CD8-positive, alpha-beta memory T cell (primary cell): Measurements from ENCODE around the gene CCDC83. TPM values are rescaled to one million over a fixed set of nuclear protein-coding genes. Genes with fewer than 3 reads are reported as not detected.

ENCODE experiments used
- CTCF ChIA-PET: fragments of 350-600 bp; sonication (Branson Sonifier 250); formaldehyde crosslinking; loops from one replicate; lab custom pipeline; 2021; ENCODE audit warnings: antibody characterized with exemption; lab: Charles Lee
- POLR2A ChIA-PET: fragments of 350-600 bp; sonication (Branson Sonifier 250); formaldehyde crosslinking; loops from one replicate; lab custom pipeline; 2021; ENCODE audit warnings: antibody characterized with exemption; lab: Charles Lee
- DNase-seq, 5 donors: peaks; one replicate each; pipeline versions ENCODE4 v3.0.0 to v3.0.0-alpha.2; 2020 to 2022; ENCODE audit warnings: mixed read lengths in 1 of 5
- H3K27ac ChIP-seq: one replicate; pipeline ENCODE4 v1.7.0; 2013; ENCODE audit warnings: low read depth, mild to moderate bottlenecking, low read length, moderate library complexity
- H3K27me3 ChIP-seq: 2 replicates; pipeline ENCODE4 v1.7.0; 2013; ENCODE audit warnings: low read length, mild to moderate bottlenecking; ENCODE audit not compliant: insufficient read depth, poor library complexity, severe bottlenecking
- H3K36me3 ChIP-seq: 2 replicates; pipeline ENCODE4 v1.7.0; 2013; ENCODE audit warnings: mild to moderate bottlenecking, low read length, moderate library complexity; ENCODE audit not compliant: insufficient read depth
- H3K4me1 ChIP-seq: 2 replicates; pipeline ENCODE4 v1.7.0; 2013; ENCODE audit warnings: mild to moderate bottlenecking, low read length, moderate library complexity; ENCODE audit not compliant: insufficient read depth
- H3K4me3 ChIP-seq: 2 replicates; pipeline ENCODE4 v1.7.0; 2013; ENCODE audit warnings: mild to moderate bottlenecking, low read length
- H3K9me3 ChIP-seq: 2 replicates; pipeline ENCODE4 v1.7.0; 2013; ENCODE audit warnings: mild to moderate bottlenecking, low read length
- H3K27ac Mint-ChIP-seq, 8 donors: one replicate each; pipeline ENCODE4 v1.8.0; 2020 to 2021; ENCODE audit warnings: mixed read lengths in 8 of 8, mild to moderate bottlenecking in 6 of 8, inconsistent platforms in 3 of 8, moderate library complexity in 3 of 8
- H3K27me3 Mint-ChIP-seq, 2 donors: one replicate each; pipeline ENCODE4 v1.8.0; 2020 to 2021; ENCODE audit warnings: mixed read lengths in 2 of 2, mild to moderate bottlenecking in 1 of 2, moderate library complexity in 1 of 2
- H3K36me3 Mint-ChIP-seq, 3 donors: one replicate each; pipeline ENCODE4 v1.8.0; 2020 to 2021; ENCODE audit warnings: mixed read lengths in 3 of 3, inconsistent platforms in 1 of 3, mild to moderate bottlenecking in 1 of 3
- H3K4me1 Mint-ChIP-seq, 3 donors: one replicate each; pipeline ENCODE4 v1.8.0; 2020 to 2021; ENCODE audit warnings: mixed read lengths in 3 of 3, inconsistent platforms in 1 of 3, mild to moderate bottlenecking in 1 of 3
- H3K4me3 Mint-ChIP-seq, 7 donors: one replicate each; pipeline ENCODE4 v1.8.0; 2020 to 2021; ENCODE audit warnings: mixed read lengths in 7 of 7, mild to moderate bottlenecking in 6 of 7, moderate library complexity in 4 of 7, inconsistent platforms in 2 of 7
- H3K9me3 Mint-ChIP-seq, 5 donors: one replicate each; pipeline ENCODE4 v1.8.0; 2020 to 2022; ENCODE audit warnings: mixed read lengths in 5 of 5, mild to moderate bottlenecking in 3 of 5, moderate library complexity in 2 of 5, inconsistent platforms in 1 of 5
- polyA plus RNA-seq: library from polyadenylated mRNA; unstranded; fragments of 300-500 nt; fragmentation: Illumina TruSeq; gene quantifications from one replicate; pipeline ENCODE4 v1.2.3, GENCODE V29; 2021
- total RNA-seq, 2 experiments: library from RNA; stranded (reverse); gene quantifications; one replicate each; pipeline ENCODE4 v1.2.3, GENCODE V29; 2021

CCDC83 gene
- total and polyA plus RNA-seq, 3 experiments from 2014 or later: not detected

- no peaks in the 10 kb centered on the region for H3K9me3 Mint-ChIP-seq
- H3K4me3 ChIP-seq: peak within 1 kb of the TSS; percentile 77
- ChIA-PET POLR2A (interaction anchor here (0.7 to 1.1 kb wide), 5 partner anchors 13 to 163 kb away, joined by 3 to 5 read pairs (median 3); partner anchors contain the start of gene TMEM126A), CTCF (interaction anchor here (0.7 to 2.5 kb wide), 10 partner anchors 11 to 118 kb away, joined by 3 to 11 read pairs (median 5); partner anchors contain the start of gene CCDC83)
- peaks cover 0 to 7% (median 2%) of the 10 kb centered on the region in 3 donors for H3K36me3 Mint-ChIP-seq
- H3K4me1 Mint-ChIP-seq: peaks cover 47 to 64% (median 62%) of the 10 kb centered on the region in 3 donors
- H3K27me3 Mint-ChIP-seq: peaks cover 0 to 1% of the 10 kb centered on the region in 2 donors
- peak; percentile 73 to 83 (median 78) for DNase-seq
- peak within 1 kb of the TSS; percentile 86 to 98 (median 96) for H3K27ac Mint-ChIP-seq
- no peaks in the 10 kb centered on the region for H3K36me3 ChIP-seq
- H3K4me3 Mint-ChIP-seq: peak within 1 kb of the TSS; percentile 93 to 97 (median 94)
- no peaks in the 10 kb centered on the region for H3K9me3 ChIP-seq
- H3K27me3 ChIP-seq: no peaks in the 10 kb centered on the region
- peaks cover 26% of the 10 kb centered on the region for H3K4me1 ChIP-seq
- H3K27ac ChIP-seq: peak within 1 kb of the TSS; percentile 51
These were observed 44.1 kb upstream of the CCDC83 start, which contains the start of gene SYTL2 for GRCh38 chr11:85810871-85811611. TSS of gene SYTL2 (minus strand) at chr11:85811141. CDS start at chr11:85757725, 53,416 bp downstream.

DNA sequence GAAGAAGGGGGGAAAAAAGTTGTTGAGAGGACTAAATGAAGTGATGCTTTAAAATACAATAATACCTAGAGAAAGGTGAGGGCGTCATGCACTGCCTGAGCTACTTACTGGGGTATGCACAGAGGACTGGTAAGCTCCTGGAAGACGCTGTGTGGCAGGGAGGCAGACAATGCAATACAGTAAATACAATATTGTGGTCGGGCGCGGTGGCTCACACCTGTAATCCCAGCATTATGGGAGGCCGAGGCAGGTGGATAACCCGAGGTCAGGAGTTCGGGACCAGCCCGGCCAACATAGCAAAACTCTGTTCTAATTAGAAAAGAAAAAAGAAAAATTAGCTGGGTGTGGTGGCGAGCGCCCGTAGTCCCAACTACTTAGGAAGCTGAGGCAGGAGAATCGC lies 43.6 kb upstream of the CCDC83 start:
- no peak overlapping the region for H3K27ac ChIP-seq
- Mint-ChIP-seq H3K36me3 (peaks cover 0 to 7% (median 0%) of the 10 kb centered on the region in 3 donors), H3K27me3 (no peaks in the 10 kb centered on the region), H3K4me1 (peaks cover 41 to 58% (median 56%) of the 10 kb centered on the region in 3 donors), H3K27ac (peak overlapping the region; percentile 75 to 97 (median 94)), H3K4me3 (peak overlapping the region; percentile 92 to 97 (median 94)), H3K9me3 (no peaks in the 10 kb centered on the region)
- H3K27me3 ChIP-seq: no peaks in the 10 kb centered on the region
- ChIA-PET POLR2A (interaction anchor here (0.9 to 1.0 kb wide), 2 partner anchors 13 to 14 kb away, joined by 3 read pairs; no protein-coding TSS in a partner anchor), CTCF (interaction anchor here (1.0 to 1.1 kb wide), 2 partner anchors 12 to 117 kb away, joined by 3 read pairs; no protein-coding TSS in a partner anchor)
- H3K4me1 ChIP-seq: peaks cover 26% of the 10 kb centered on the region
- H3K36me3 ChIP-seq: no peaks in the 10 kb centered on the region
- no peak for DNase-seq
- peak overlapping the region; percentile 65 for H3K4me3 ChIP-seq
- no peaks in the 10 kb centered on the region for H3K9me3 ChIP-seq

GRCh38 chr11:85813721-85814120 lies 41.5 kb upstream of the CCDC83 start:
- H3K9me3 ChIP-seq: no peaks in the 10 kb centered on the region
- H3K4me3 ChIP-seq: no peak overlapping the region
- no peaks in the 10 kb centered on the region for H3K27me3 ChIP-seq
- no peaks in the 10 kb centered on the region for H3K36me3 ChIP-seq
- peaks cover 23% of the 10 kb centered on the region for H3K4me1 ChIP-seq
- peaks cover 0 to 7% (median 0%) of the 10 kb centered on the region in 3 donors for H3K36me3 Mint-ChIP-seq
- no peak overlapping the region for H3K27ac ChIP-seq
- POLR2A ChIA-PET: interaction anchor here (0.6 to 1.7 kb wide), 2 partner anchors 11 to 165 kb away, joined by 4 to 7 read pairs; no protein-coding TSS in a partner anchor
- H3K27me3 Mint-ChIP-seq: no peaks in the 10 kb centered on the region
- peak overlapping the region in 2 of 8 donors; percentile 34 to 84 for H3K27ac Mint-ChIP-seq
- peak overlapping the region in 3 of 7 donors; percentile 41 to 62 (median 42) for H3K4me3 Mint-ChIP-seq
- CTCF ChIA-PET: interaction anchor here (1.4 to 2.5 kb wide), 3 partner anchors 10 to 41 kb away, joined by 3 to 9 read pairs (median 6); partner anchors contain the start of gene CCDC83
- H3K4me1 Mint-ChIP-seq: peaks cover 30 to 43% (median 40%) of the 10 kb centered on the region in 3 donors
- DNase-seq: no peak
- no peaks in the 10 kb centered on the region for H3K9me3 Mint-ChIP-seq

DNA sequence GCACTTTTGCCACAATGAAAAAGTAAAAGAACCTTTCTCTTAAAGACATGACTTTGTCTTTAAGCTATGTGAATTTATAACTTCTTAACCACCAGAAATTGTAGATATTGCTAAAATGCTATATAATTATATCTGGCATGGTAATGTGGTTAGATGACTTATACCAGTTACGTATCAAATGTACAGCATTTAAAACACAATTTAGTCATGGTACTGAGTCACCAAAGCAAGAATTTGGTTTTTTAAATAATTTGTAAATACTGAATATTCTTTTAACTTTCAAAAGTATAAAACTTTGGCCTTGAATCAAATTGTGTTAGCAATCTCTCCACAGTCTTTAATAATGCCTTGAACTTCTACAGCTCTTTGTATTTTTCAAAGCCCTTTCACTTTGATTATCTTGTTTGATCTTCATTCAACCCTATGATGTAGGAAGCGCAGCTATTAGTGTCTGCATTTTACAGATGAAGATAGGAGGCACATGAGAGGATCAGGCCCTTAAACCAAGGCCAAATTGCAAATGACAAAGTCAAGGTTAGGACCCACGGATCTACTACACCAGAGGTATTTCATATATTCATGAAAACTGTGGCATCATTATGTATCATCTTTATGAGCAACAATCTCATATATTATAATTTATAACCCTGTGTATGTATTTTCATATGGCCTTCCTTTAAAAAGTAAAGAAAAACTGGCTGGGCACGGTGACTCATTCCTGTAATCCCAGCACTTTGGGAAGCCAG lies 39.8 kb upstream of the CCDC83 start:
- POLR2A ChIA-PET: interaction anchor here (1.1 to 1.7 kb wide), 2 partner anchors 10 to 66 kb away, joined by 3 to 4 read pairs; no protein-coding TSS in a partner anchor
- H3K9me3 ChIP-seq: no peaks in the 10 kb centered on the region
- CTCF ChIA-PET: interaction anchor here (1.2 to 2.5 kb wide), 4 partner anchors 8 to 476 kb away, joined by 3 to 9 read pairs (median 4); partner anchors contain the start of gene CCDC83

GRCh38 chr11:85819441-85819840 lies 35.7 kb upstream of the CCDC83 start:
- Mint-ChIP-seq H3K4me1 (peaks cover 32 to 39% (median 37%) of the 10 kb centered on the region in 3 donors), H3K4me3 (no peak overlapping the region), H3K27me3 (no peaks in the 10 kb centered on the region), H3K27ac (peak overlapping the region in 1 of 8 donors; percentile 15), H3K9me3 (no peaks in the 10 kb centered on the region), H3K36me3 (no peaks in the 10 kb centered on the region)
- CTCF ChIA-PET: interaction anchor here (1.1 to 1.2 kb wide), 2 partner anchors 36 to 154 kb away, joined by 3 to 5 read pairs; partner anchors contain the start of genes CCDC83 and CREBZF
- Histone ChIP-seq H3K36me3 (no peaks in the 10 kb centered on the region), H3K27me3 (no peaks in the 10 kb centered on the region), H3K4me1 (peaks cover 26% of the 10 kb centered on the region), H3K4me3 (no peak overlapping the region), H3K9me3 (no peaks in the 10 kb centered on the region), H3K27ac (no peak overlapping the region)
- no peak for DNase-seq
- POLR2A ChIA-PET: no interaction called here

More for the DNA sequence above, 39.8 kb upstream of the CCDC83 start:
- H3K36me3 Mint-ChIP-seq: peaks cover 0 to 3% (median 0%) of the 10 kb centered on the region in 3 donors
- peak overlapping the region in 1 of 8 donors; percentile 10 for H3K27ac Mint-ChIP-seq
- H3K9me3 Mint-ChIP-seq: no peaks in the 10 kb centered on the region
- peaks cover 14 to 27% (median 24%) of the 10 kb centered on the region in 3 donors for H3K4me1 Mint-ChIP-seq
- Histone ChIP-seq H3K27me3 (no peaks in the 10 kb centered on the region), H3K4me1 (peaks cover 7% of the 10 kb centered on the region), H3K27ac (no peak overlapping the region), H3K36me3 (no peaks in the 10 kb centered on the region), H3K4me3 (no peak overlapping the region)
- no peaks in the 10 kb centered on the region for H3K27me3 Mint-ChIP-seq
- H3K4me3 Mint-ChIP-seq: peak overlapping the region in 1 of 7 donors; percentile 3
- no peak for DNase-seq

- Mint-ChIP-seq H3K4me1 (peaks cover 51 to 56% (median 55%) of the 10 kb centered on the region in 3 donors), H3K9me3 (no peaks in the 10 kb centered on the region), H3K4me3 (no peak overlapping the region), H3K27me3 (no peaks in the 10 kb centered on the region), H3K36me3 (no peaks in the 10 kb centered on the region), H3K27ac (peak overlapping the region in 6 of 8 donors; percentile 19 to 98 (median 87))
- Histone ChIP-seq H3K36me3 (no peaks in the 10 kb centered on the region), H3K4me1 (peaks cover 44% of the 10 kb centered on the region), H3K9me3 (no peaks in the 10 kb centered on the region), H3K27me3 (no peaks in the 10 kb centered on the region), H3K4me3 (no peak overlapping the region), H3K27ac (no peak overlapping the region)
- ChIA-PET CTCF (interaction anchor here (1.5 to 1.9 kb wide), 2 partner anchors 12 to 33 kb away, joined by 6 to 7 read pairs; partner anchors contain the start of genes CCDC83 and SYTL2), POLR2A (no interaction called here)
- no peak for DNase-seq
These were observed 33.5 kb upstream of the CCDC83 start for GRCh38 chr11:85821636-85822035.

DNA sequence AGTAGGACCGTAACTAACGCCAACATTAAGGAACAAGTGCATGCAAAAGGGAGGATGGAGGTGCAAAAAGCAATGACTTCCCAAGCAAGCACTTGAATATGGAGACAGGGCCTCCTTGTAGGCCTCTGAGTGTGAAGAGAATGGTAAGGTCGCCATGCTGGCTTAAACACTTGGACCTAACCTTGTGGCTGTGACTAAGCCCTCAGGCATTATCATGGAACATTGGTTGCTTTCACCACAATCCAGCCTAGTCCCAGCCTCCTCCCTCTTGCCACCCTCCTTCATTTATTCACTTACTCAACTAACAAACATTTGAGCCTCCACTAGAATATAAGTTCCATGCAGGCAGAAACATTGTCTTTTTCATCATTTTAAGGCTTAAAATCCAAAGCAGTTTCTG lies 32.4 kb upstream of the CCDC83 start:
- ChIA-PET POLR2A (no interaction called here), CTCF (interaction anchor here (1.9 kb wide), 1 partner anchor 13 kb away, joined by 7 read pairs; the partner anchor contains the start of gene SYTL2)
- no peaks in the 10 kb centered on the region for H3K27me3 Mint-ChIP-seq
- no peaks in the 10 kb centered on the region for H3K36me3 ChIP-seq
- H3K27me3 ChIP-seq: no peaks in the 10 kb centered on the region
- H3K4me1 Mint-ChIP-seq: peaks cover 62 to 68% (median 67%) of the 10 kb centered on the region in 3 donors
- H3K9me3 Mint-ChIP-seq: no peaks in the 10 kb centered on the region
- H3K4me3 ChIP-seq: peak overlapping the region; percentile 20
- H3K27ac ChIP-seq: no peak overlapping the region
- H3K27ac Mint-ChIP-seq: peak overlapping the region; percentile 56 to 98 (median 92)
- peak overlapping the region in 3 of 7 donors; percentile 13 to 48 (median 48) for H3K4me3 Mint-ChIP-seq
- H3K4me1 ChIP-seq: peaks cover 56% of the 10 kb centered on the region
- DNase-seq: no peak
- H3K36me3 Mint-ChIP-seq: no peaks in the 10 kb centered on the region
- no peaks in the 10 kb centered on the region for H3K9me3 ChIP-seq
